Ovary (tissue), 3 donors: Measurements from ENCODE around the gene GPC3.

Experiments used
- EP300 ChIP-seq: sonication (generic); formaldehyde crosslinking; IDR thresholded peaks from one replicate; pipeline ENCODE4 v1.6.1; 2017; ENCODE audit warnings: antibody characterized with exemption
- POLR2A ChIP-seq: fragments of 450-650 bp; IDR thresholded peaks from one replicate; pipeline ENCODE4 v1.6.1; 2017; ENCODE audit warnings: antibody characterized with exemption, mild to moderate bottlenecking, moderate library complexity
- TF ChIP-seq, protein P1 (sequence below), 3 donors: fragments of 450-650 bp in 2 of 3; fragments of 200-600 bp in 1 of 3; IDR thresholded peaks; one replicate each; pipeline versions ENCODE4 v1.5.1 to v1.8.0; 2016 to 2022; ENCODE audit warnings: antibody characterized with exemption in 3 of 3, mild to moderate bottlenecking in 1 of 3
- donor health status: DM: no; HTN: no; CAD: no.

DNA sequence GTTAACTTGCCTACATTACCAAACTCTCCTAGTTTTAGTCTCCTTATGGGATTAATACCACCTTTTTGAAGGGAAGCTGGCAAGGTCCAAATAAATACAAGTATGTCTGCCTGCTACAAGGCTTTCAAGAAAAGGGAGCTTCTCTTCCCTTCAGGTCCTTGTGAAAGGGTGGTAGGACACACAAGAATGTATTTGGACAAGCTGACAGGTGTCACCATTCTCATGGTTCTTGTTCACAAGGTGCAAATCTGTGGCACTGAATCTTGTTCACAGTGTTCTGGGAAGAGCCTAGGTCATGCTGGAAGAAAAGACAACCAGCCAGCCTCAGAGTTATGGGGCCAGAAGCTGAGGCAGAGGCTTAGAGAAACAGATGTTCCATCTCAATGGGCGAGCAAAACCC, 41.9 kb downstream of the GPC3 start:
- TF ChIP-seq, protein P1, sequence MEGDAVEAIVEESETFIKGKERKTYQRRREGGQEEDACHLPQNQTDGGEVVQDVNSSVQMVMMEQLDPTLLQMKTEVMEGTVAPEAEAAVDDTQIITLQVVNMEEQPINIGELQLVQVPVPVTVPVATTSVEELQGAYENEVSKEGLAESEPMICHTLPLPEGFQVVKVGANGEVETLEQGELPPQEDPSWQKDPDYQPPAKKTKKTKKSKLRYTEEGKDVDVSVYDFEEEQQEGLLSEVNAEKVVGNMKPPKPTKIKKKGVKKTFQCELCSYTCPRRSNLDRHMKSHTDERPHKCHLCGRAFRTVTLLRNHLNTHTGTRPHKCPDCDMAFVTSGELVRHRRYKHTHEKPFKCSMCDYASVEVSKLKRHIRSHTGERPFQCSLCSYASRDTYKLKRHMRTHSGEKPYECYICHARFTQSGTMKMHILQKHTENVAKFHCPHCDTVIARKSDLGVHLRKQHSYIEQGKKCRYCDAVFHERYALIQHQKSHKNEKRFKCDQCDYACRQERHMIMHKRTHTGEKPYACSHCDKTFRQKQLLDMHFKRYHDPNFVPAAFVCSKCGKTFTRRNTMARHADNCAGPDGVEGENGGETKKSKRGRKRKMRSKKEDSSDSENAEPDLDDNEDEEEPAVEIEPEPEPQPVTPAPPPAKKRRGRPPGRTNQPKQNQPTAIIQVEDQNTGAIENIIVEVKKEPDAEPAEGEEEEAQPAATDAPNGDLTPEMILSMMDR (IDR thresholded peaks at IDR 0.05), result no peak
- TF ChIP-seq POLR2A (no peak), EP300 (no peak)
